ENCODE measurements around the gene ATXN2.
A peak's percentile ranks its signal among the peaks of the same experiment; 100 is the strongest.

The ATXN2 gene

DNA sequence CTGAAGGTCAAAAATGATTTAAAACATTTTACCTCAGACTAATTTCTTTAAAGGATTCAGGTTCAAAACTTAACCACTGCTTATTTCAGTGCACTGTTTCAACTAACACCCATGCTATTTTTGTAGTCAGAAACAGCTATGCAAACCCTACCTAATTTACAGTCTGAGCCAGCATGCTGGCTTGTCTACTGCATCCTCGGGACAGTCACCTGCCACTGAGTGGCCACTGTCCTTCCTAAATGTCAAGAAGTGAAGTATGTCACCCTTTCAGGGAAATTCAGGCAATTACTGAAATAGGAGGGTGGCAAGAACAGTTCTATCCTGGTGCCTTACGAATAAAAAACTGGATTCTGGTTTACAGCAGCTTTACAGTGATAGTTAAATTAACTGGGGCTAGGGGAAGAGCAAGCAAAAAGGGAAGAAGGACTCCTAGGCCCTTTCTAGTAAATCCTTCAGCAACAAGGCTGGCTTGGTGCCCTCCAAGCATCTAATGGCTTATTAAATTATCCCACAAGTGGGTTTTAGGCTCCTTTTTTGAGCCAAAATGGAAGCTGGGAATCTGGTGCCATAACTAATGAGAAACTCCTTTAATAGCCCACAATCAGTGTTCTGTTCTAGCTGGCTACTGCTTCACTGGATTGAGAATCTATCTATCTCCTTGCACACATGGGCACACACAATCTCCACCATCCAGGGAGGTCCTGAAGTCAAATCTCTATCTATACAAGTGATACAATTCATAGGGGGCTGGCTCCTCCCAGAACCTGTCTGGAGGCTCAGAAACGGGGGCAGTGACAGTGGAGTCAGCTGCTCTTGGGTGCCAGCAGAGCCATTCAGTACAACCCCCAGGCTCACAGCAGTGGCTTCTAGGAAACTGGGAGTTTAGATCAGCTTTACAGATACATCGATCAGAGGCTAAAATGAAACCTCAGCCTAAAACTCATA, 150.0 kb downstream of the ATXN2 start:
- DNase-seq = no peak

DNA sequence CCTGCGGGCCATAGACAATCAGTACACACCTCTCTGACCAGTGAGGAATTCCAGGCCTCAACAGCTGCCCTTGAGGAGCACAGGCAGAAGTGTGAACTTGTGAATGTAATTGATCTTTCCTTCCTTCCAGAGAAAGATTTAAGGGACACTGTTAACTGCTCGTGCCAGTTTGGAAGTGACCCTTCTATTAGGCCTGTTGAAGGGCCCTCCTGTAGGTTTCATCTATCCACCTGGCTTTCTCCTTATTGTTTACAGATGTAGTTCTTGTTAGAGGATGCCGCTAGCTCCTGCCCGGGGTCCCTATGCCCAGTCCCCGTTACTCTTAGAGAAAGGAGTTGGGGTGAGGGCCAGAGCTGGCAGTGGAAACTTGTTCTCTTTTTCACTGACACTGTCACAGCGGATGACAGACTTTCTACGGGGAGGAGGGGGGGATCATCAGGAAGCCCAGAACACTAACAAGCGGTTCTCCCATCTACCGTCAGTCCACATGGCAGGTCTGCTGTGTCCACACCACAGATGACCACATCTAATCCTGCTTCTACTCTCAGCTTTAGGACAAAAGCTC, 150.8 kb downstream of the ATXN2 start:
- no peak for DNase-seq

DNA sequence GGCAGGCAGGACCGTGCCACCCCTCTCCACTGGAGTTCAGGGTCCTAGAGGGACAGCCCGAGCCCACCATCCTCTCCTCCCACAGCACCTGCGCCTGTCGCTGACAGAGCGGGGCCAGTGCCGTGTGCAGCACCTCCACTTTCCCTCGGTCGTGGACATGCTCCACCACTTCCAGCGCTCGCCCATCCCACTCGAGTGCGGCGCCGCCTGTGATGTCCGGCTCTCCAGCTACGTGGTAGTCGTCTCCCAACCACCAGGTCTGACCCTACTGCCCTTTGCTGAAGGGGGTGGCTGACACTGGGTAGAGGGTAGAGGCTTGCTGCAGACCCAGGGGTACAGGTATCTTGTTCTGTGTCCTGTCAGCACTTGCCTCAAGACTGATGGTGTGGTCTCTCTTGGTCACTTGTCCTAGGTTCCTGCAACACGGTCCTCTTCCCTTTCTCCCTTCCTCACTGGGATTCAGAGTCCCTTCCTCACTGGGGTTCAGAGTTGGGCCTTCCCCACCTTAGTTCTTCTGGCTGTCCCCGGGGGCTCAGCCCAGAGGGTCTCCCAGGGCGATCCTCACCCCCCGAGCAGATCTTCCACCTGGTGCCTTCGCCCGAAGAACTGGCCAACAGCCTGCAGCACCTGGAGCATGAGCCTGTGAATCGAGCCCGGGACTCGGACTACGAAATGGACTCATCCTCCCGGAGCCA, 151.4 kb downstream of the ATXN2 start:
- no peak for DNase-seq

DNA sequence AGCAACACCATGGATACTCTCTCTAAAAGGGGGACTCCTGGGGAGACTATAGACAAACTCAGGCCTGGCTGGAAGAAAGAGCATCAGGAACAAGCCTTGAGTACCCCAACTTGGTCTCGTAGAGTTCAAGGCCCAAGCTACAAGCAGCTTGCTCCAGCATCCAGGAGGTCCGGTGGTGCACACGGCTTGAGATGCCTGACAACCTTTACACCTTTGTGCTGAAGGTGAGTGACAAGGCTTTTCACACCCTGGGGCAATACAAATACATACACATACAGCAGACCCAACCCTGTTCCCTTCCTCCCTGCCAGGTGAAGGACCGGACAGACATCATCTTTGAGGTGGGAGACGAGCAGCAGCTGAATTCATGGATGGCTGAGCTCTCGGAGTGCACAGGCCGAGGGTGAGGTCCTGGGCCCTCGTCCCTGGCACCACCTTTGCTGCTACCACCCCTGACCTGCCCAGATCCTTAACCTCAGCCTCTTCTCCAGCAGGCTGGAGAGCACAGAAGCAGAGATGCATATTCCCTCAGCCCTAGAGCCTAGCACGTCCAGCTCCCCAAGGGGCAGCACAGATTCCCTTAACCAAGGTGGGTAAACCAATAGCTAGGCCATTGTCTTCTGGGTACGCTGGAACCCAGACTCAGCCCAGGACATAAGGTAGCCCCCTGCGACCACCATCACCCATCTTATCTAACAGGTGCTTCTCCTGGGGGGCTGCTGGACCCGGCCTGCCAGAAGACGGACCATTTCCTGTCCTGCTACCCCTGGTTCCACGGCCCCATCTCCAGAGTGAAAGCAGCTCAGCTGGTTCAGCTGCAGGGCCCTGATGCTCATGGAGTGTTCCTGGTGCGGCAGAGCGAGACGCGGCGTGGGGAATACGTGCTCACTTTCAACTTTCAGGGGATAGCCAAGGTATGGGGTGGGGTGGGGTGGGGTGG, 152.2 kb downstream of the ATXN2 start:
- DNase-seq = no peak

DNA sequence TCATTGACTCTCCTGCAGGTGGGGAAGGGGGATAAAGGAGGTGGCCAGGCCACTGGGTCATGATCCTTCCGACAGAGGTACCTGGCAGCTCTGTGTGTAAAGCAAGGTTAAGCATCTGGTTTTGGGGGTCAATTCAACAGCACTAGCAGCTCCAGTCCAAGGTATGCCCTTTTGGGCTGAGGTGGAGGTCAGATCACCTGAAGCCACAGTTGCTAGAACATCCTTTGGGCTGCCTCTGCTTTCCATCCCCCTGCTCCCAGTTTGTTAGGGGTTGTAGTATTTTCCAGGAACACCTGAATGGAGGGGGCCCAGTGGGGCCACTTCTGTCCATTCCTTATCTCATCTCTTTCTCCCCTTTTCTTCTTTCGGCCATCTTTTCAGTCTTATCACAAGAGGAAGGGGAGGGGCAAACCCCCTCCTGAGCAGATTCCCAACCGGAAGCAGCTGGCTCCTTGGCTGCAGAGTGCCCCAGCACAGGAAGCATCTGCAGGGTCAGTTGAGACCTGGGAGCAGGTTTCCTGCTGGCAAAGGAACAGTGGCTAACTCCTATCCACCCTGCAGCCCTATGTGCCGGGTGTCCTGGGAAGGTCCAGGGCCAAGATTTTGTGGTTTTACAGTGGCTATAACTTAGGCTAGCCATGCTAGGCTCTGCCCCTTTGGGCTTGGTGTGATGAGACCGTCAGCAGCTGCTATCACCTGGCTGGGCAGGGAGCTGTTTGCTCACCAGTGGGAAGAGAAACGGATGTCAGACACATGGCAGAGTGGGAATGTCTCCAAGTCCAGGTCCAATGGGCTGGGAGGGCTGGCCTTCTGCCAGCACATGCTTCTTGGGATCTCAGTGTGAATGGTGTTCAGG, 153.2 kb downstream of the ATXN2 start:
- DNase-seq = peak in 1 of 2 experiments; percentile 27

DNA sequence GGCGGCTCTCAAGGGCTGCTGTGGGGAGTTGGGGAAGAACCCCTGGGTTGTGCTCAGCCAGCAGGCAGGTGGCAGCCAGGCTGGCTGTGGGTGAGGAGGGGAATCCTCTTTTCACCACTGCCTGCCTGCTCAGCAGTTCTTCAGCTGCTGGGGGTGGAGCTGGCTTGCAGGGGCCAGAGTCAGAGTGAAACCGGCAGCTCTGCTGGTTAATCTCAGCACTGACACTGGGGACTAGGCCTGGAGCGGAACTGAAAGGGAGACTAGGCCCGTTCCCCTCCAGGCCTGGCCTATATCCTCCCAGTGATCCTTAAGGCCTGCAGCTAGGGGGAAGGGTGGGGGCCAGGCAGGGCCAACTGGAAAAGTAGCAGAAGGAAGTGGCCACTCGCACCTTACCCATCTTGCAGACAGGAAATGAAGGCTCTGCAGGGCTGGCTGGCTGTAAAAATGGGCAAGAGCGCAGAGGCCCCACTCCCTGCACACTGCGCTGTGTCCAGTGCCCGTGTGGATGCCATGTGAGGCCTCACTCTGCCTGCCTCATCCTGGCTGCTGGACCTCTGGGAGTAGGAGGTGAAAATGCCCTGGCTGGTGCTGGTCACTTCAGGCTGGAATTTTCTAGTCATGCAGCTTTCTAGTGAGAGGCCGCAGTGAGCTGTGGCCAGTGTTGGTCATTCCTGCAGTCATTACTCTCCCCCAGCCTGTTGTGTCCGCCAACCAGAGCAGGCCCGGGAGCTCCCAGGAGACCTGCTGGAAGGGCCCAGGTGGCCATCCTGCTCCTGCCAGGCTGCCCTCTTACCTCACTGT, 154.0 kb downstream of the ATXN2 start:
- DNase-seq = no peak

DNA sequence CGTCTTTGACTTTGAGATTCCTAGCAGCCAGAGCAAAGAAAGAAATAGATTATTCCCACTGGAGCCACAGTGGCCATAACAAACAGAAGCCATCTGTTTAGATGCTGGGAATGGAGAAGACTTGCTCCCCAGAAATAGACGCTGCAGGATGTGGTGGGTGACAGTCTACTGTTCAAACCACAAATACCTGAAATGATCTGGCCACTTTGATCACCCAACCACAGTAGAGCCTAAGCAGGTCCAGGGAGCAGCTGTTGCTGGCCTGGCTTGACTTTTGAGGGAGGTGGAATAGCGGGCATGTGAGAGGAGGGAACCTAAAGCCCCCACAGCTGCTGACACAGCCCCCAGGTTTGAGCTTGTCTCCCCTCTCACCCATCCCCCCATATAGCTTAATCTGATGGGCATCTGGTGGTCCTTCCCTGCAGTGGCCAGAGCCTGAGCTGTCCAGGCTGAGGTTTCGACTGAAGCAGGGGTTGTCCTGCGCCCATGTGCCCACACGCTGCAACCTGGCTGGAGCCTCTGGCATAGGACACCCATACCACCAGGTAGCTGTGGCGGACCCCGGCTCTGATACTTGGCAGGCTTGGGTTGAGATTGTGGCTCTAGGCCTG, 154.7 kb downstream of the ATXN2 start:
- DNase-seq = no peak

DNA sequence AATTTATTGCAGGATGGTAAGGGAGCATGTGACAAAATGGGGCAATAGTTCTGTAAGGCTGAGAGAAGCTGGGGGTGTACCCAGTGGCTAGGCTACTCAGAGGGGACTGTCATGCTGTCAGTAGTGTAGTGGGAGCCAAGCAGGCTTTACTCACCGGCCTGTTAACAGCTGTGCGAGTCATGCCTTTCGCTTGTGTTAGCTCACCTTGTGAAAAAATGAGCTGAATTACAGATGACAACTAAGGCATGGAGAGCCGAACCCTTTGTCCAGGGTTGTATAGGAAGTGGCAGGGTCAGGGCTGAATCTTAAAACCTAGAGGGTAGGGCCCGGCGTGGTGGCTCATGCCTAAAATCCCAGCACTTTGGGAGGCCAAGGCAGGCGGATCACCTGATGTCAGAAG, 155.5 kb downstream of the ATXN2 start:
- DNase-seq = no peak

DNA sequence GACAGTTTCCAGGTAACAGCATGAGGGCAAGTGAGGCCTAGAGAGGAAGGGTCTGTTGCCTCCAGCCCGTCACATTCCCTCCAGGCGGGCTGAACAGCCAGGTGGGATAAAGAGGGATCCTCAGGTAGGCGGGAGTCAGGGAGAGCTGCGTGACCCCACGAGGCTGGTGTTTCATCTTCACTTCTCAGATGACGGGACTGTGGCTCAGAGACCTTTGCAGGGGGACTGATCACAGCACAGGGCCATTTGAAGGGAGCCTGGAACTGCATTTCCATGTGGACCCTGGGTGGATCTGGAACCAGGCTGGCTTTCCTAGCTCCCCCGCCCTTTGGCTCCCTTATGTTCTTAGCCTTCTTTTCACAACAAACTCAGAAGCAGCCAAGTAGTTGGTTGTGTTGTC, 156.0 kb downstream of the ATXN2 start:
- DNase-seq = no peak

DNA sequence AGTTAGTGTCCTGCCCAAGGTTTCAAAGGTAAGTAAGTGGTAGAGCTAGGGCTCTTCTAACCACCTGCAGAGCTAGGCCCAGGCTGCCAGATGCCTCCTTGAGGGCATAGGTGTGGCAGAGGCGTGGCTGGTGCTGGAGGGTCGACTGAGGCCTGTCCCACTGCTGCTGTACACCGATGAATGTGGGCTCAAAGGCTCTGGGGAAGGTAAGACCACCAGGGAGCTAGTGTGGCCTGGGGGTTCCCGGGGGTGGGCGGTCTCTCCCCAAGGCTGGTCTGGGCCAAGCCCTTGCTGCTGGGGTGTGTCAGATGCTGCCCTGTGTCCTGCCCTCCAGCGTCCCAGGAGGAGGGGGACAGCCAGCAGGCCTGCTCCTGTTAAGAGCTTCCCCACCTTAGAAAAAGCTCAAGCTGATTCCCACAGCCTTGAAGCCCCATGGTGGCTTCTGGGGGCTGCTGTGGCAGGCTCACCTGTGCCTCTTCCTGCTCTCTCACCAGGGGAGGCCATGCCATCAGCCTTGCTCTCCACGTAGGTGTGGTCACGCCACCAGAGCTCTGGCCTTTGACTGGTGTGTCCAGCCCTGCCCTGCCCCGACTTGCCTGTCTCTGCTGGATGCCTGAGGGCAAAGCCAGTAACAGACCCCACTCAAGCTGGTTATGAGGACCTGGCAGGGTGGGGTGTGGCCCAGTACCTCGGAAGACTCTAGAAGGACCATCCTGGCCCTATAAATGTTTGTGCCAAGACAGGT, 156.6 kb downstream of the ATXN2 start:
- DNase-seq = no peak

DNA sequence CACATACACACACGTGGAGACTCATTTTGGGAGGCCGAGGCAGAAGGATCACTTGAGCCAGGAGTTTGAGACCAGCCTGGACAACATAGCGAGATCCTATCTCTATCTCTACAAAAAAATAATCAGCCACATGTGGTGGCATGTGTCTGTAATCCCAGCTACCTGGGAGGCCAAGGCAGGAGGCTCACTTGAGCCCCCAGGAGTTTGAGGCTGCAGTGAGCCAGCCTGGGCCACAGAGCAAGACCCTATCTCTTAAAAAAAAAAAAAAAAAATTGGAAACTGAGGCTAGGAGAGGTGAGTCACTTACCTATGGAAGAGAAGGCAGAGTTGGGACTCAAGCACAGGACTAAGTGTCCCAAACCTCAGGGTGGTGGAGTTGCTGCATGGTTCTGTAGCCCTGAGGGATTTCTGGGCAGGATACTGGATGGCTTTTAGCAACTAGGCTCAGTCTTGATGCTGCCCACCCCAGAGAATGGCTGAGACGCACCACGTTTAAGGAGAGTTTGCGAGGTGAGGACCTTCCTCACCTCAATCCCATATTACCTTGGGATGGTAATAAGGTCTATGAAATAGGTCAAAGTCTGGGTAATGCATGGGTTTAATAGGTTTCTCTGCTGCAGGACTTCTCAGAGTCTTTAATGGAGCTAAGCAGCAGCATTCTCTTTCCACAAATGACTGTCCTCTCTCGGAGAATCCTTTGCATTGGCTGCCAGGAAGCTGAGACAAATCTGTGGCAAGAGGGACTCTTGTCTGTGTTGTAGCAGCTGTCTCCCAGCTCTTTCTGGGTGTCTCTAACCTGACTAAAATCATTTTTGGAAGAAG, 157.8 kb downstream of the ATXN2 start:
- no peak for DNase-seq

DNA sequence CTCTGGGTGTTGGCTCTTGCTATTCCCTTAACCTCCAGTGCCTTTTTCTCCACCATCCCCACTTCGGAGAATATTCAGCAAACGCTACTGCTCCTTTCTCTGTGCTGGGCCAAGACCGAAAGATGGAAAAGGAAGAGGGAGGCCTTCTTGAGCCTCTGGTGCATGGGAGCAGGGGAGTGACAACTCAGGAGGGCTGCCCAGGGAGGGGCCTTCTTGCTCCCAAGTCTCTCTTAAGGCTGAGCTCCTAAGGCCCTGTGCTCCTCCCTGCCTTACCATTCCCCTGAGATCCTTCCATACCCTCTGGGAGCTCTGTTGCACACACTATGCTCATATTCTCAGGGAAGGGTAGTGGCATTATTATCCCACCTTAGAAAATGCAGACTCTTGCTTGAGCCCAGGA, 158.5 kb downstream of the ATXN2 start:
- no peak for DNase-seq

DNA sequence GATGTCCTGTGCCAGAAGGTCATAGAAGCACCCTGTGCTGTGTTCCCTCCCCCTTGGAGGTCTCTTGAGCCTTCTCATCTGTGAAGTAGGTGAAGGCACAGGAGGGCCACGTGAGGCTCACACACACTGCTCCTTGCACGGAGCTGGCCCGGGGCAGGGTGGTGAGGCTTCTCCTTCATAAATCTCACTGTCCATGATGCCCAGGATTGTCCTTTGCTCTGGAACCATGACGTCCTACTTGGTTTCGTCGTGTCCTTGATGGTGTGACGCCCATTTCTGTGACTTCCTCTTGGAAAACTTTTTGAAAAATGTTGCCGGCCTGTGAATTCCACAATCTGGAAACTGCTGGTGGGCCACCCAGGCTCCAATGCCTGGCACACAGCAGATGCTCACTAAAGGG, 159.0 kb downstream of the ATXN2 start:
- DNase-seq = no peak

DNA sequence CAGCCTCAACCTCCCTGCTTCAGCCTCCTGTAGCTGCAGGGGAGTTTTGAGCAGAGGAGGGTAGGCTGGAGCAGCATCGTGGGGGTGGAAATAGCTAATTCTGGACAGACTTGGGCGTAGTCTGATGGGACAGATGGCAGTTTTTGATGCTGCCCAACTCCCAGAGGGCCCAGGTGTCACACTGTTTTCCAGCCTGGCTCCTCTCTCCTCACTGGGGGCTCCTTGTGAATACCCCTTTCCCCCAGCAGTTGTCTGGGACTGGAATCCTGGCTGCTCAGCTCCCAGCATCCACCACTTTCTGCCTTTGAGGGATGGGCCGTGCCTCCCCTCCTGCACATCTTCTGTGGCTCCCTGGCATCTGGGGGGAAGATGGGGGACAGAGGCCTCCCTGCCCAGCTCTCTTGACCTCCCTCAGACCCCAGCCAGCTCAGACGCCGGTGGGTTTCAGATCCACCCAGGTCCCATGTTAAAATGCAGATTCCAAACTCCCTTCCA, 159.4 kb downstream of the ATXN2 start:
- DNase-seq = no peak

DNA sequence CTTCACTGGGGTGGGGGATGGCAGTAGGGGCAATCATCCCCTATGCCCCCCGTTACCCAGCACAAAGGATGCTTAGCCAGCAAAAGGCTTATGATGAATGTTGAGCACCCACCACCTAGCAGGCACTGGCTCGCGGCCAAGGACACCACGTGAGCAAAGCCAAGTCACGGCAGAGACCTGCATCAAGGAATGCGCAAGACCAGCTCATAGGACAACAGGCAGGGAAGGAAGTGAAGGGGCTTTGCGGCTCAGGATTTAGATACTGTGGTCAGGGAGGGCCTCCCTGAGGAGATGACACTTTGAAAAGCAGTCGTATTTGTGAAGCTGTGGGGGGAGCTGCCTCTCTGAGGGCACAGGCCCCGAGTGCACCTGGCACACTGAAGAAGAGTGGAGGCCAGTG, 160.6 kb downstream of the ATXN2 start:
- DNase-seq = no peak

DNA sequence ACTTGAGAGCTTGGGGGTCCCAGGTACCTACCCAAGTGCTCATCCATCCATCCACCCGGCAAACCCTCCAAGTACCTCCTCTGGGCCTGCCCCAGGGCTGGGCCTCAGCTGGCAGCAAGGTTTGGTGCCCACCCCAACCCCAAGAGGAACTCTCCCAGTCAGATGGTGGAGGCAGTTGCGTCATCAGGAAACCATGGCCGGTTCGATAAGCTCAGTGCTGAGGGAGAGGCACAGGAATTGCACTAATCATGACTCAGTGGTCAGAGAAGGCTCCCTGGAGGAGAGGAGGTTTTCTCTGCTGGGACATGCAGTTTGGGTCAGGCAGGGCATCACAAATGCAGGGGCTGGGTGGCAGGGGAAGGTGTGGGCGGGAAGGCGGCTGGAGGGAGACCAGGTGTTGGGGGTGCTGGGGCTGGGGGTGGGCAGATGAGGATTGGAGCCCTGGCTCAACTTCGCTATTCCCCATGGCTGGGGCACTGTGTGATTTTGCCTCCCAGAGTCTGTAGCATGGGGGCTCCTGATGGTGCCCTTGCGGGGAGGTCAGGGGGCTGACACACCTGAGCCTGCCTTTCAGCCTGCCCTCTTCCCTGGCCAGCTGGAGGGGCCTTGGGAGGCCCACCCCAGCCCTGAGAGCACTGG, 161.2 kb downstream of the ATXN2 start:
- no peak for DNase-seq

DNA sequence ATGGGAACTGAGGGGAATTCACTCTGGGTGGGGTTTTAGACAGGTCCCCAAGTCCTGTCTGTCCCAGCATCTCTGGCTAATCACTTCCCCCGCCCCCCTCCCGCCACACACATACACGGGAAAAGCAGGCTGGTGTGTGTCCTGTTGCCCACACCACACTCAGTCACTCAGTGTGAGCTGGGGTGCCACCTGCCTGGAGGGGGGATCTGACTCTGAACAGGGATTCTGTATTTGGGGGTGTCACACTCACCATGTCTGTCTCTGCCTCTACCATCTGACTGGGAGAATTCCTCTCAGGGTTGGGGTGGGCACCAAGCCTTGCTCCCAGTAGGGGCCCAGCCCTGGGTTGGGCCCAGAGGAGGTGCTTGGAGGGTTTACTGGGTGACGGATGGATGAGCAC, 162.3 kb downstream of the ATXN2 start:
- no peak for DNase-seq

DNA sequence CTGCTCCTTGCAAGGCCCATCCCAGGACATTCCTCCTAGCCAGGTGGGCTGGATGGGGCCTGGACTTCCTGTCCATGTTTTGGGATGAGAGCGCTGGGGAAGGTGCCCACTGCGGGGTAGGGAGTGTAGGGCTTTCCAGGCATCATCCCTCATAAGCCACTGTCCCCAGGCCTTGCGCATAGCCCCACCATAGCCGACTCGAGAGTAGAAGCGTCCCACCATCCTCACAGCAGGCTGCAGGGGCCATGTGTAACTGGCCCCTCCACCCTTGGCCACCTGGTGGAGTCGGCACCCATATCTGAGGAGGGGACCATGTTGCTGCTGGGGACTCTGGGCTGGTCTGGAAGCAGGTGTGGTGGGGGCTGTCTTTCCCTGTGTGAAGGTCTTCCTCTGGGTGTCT, 162.8 kb downstream of the ATXN2 start:
- DNase-seq = no peak

Measured in cerebellar nuclear complex (tissue), 1 donor.